Loucy (cell line): ENCODE results near the gene PSMC1.

Source experiments
- H2AFZ ChIP-seq: fragments of 200-600 bp; sonication (generic); 2 replicates; pipeline ENCODE4 v1.6.0; 2016; ENCODE audit warnings: antibody characterized with exemption, mild to moderate bottlenecking, low read length, moderate library complexity
- H3F3A ChIP-seq: fragments of 200-600 bp; 2 replicates; pipeline ENCODE4 v1.6.0; 2016; ENCODE audit warnings: antibody characterized with exemption, low read depth, mild to moderate bottlenecking
- H3K27me3 ChIP-seq: fragments of 200-600 bp; sonication (generic); 2 replicates; pipeline ENCODE4 v1.6.1; 2014; ENCODE audit warnings: low read length, mild to moderate bottlenecking; ENCODE audit not compliant: insufficient read depth, poor library complexity, severe bottlenecking
- H3K36me3 ChIP-seq: fragments of 200-600 bp; sonication (generic); 2 replicates; pipeline ENCODE4 v1.6.1; 2016; ENCODE audit warnings: low read length; ENCODE audit not compliant: insufficient read depth
- H3K4me1 ChIP-seq: fragments of 200-600 bp; sonication (generic); 2 replicates; pipeline ENCODE4 v1.5.1; 2014; ENCODE audit warnings: low read length, mild to moderate bottlenecking; ENCODE audit not compliant: insufficient read depth, poor library complexity, severe bottlenecking
- H3K4me2 ChIP-seq: fragments of 200-600 bp; sonication (generic); 2 replicates; pipeline ENCODE4 v1.6.0; 2014; ENCODE audit warnings: antibody characterized with exemption, low read length, low read depth, mild to moderate bottlenecking; ENCODE audit not compliant: poor library complexity, severe bottlenecking
- H3K4me3 ChIP-seq: fragments of 200-600 bp; sonication (generic); 2 replicates; pipeline ENCODE4 v1.5.1; 2014; ENCODE audit warnings: low read length, mild to moderate bottlenecking, mixed read lengths; ENCODE audit not compliant: poor library complexity, severe bottlenecking
- H3K79me2 ChIP-seq: fragments of 200-600 bp; sonication (generic); 2 replicates; pipeline ENCODE4 v1.6.1; 2014; ENCODE audit warnings: low read length; ENCODE audit not compliant: insufficient read depth
- H3K9ac ChIP-seq: fragments of 200-600 bp; sonication (generic); 2 replicates; pipeline ENCODE4 v1.6.0; 2014; ENCODE audit warnings: mild to moderate bottlenecking, low read depth, low read length, moderate library complexity; ENCODE audit not compliant: poor library complexity, severe bottlenecking
- H3K9me2 ChIP-seq: fragments of 200-600 bp; sonication (generic); replicated peaks from 2 replicates; pipeline ENCODE4 v1.6.1; 2016; ENCODE audit warnings: low read depth, low read length, mixed read lengths
- H3K9me3 ChIP-seq: fragments of 200-600 bp; sonication (generic); 2 replicates; pipeline ENCODE4 v1.6.1; 2014; ENCODE audit warnings: mild to moderate bottlenecking, antibody characterized with exemption, low read length, low read depth; ENCODE audit not compliant: insufficient read depth
- H4K20me1 ChIP-seq: fragments of 200-600 bp; sonication (generic); 2 replicates; pipeline ENCODE4 v1.6.0; 2014; ENCODE audit warnings: antibody characterized with exemption, low read length, mild to moderate bottlenecking; ENCODE audit not compliant: insufficient read depth, poor library complexity, severe bottlenecking
- CTCF ChIP-seq: fragments of 200-600 bp; sonication (generic); conservative IDR thresholded peaks from 2 replicates; pipeline ENCODE4 v1.5.1; 2014; ENCODE audit warnings: mild to moderate bottlenecking, antibody characterized with exemption, low read length
- EZH2phosphoT487 ChIP-seq: fragments of 200-600 bp; IDR thresholded peaks from 2 replicates; pipeline ENCODE4 v1.6.1; 2018; ENCODE audit warnings: antibody characterized with exemption, mild to moderate bottlenecking, moderate library complexity, borderline replicate concordance

PSMC1 gene

DNA sequence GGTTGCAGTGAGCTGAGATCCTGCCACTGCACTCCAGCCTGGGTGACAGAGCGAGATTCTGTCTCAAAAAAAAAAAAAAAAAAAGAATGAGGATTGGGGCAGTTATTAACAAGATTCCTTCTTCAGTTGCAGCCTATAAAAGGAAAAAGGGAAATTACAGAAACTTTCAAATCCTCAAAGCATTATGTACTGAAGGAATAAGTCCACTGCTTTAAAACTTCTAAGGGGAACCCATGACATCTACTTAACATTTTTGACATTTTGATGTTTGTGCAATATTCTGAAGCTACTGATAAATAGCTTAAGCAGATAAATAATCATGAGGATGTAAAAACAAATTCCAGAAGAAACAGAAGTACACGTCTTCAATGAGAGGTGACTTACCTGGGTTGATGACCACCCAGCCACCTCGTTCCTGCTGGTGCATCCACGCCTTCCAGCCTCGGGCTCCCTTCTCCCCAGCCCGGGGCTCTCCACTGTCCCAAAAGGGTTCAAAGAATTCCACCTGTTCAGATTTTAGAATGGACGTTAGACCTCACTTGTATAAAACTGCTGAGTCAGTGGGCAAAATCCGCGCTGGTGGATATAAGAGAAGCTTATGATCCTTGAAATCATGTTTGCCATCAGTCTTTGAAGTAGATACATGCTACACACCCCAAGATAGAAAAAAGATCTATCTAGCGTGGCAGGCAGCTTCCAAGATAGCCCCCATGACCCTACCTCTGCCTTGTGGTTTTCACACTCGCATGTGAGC, 41.7 kb downstream of the PSMC1 start:
- Histone ChIP-seq H3K36me3 (peaks cover 55% of the 10 kb centered on the region), H3K9me3 (no peaks in the 10 kb centered on the region), H3K27me3 (no peaks in the 10 kb centered on the region), H3K4me3 (no peak overlapping the region), H3K4me2 (no peak overlapping the region), H2AFZ (no peak overlapping the region), H3K4me1 (no peaks in the 10 kb centered on the region), H3K9ac (no peak overlapping the region), H3K9me2 (no peaks in the 10 kb centered on the region), H3K79me2 (no peaks in the 10 kb centered on the region), H4K20me1 (no peaks in the 10 kb centered on the region), H3F3A (peaks cover 3% of the 10 kb centered on the region; the same call in 1 of the 2 replicates)
- TF ChIP-seq CTCF, result no peak
- no peak for TF ChIP-seq EZH2phosphoT487

GRCh38 chr14:90299408-90299807, 43.1 kb downstream of the PSMC1 start:
- Histone ChIP-seq H3K9me3 (no peaks in the 10 kb centered on the region), H4K20me1 (no peaks in the 10 kb centered on the region), H3K4me2 (no peak overlapping the region), H3K27me3 (no peaks in the 10 kb centered on the region), H3K36me3 (peaks cover 61% of the 10 kb centered on the region), H3F3A (peaks cover 3% of the 10 kb centered on the region; the same call in 1 of the 2 replicates), H3K9ac (no peak overlapping the region), H2AFZ (no peak overlapping the region), H3K4me1 (no peaks in the 10 kb centered on the region), H3K9me2 (no peaks in the 10 kb centered on the region), H3K4me3 (no peak overlapping the region), H3K79me2 (no peaks in the 10 kb centered on the region)
- TF ChIP-seq CTCF (no peak), EZH2phosphoT487 (no peak)

DNA sequence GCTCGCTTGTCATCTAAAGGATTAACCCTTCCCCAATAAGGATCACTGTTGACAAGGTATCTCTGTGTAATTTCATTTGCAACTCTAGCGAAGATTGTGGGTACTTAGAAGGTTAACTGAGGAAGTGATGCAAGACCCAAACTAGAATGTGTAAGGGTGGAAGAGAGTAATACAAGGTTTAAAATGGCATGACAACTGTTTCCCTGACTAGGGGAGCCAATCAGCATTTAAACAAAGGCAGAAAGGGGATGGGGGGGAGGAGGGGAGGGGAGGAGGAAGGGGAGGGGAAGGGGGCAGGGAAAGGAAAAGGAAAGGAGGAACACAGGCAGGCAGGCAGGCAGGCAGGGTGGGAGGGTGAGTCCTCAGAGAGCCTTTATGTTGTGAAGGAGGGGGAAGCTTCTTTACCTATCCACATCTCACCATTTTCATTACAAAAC, 44.3 kb downstream of the PSMC1 start:
- Histone ChIP-seq H3K27me3 (no peaks in the 10 kb centered on the region), H3K9me2 (no peaks in the 10 kb centered on the region), H3K4me2 (no peak overlapping the region), H2AFZ (no peak overlapping the region), H3K4me3 (no peak overlapping the region), H3K79me2 (no peaks in the 10 kb centered on the region), H3K4me1 (no peaks in the 10 kb centered on the region), H3K9ac (no peak overlapping the region), H3F3A (peaks cover 3% of the 10 kb centered on the region; the same call in 1 of the 2 replicates), H3K9me3 (no peaks in the 10 kb centered on the region), H4K20me1 (no peaks in the 10 kb centered on the region), H3K36me3 (peaks cover 68% of the 10 kb centered on the region)
- TF ChIP-seq CTCF (no peak), EZH2phosphoT487 (no peak)
